K562 (cell line): ENCODE data around the gene C6orf89. TPM values are rescaled to one million over a fixed set of nuclear protein-coding genes. Genes with fewer than 3 reads are reported as not detected.

Source experiments
- ATAC-seq: fragments of 200-7000 bp; cut with Tn5 transposase; 3 replicates; pipeline ENCODE4 v1.9.1; 2020; ENCODE audit warnings: moderate library complexity
- BruUV-seq: library from RNA; stranded (reverse); fragments of 400-500 nt; replicated peaks from 2 replicates; lab custom pipeline; 2021; lab: Mats Ljungman, UMichigan
- CTCF ChIA-PET: fragments of 300-600 bp; formaldehyde crosslinking; extraction: SDS; loops from one replicate; lab custom pipeline; 2021; ENCODE audit warnings: low intra/inter-chr PET ratio; lab: Yijun Ruan, JAX
- POLR2A ChIA-PET: fragments of 300-600, 350-650 bp; sonication (Branson Sonifier 250); formaldehyde crosslinking; extraction: SDS; loops from one replicate; lab custom pipeline; 2021; ENCODE audit warnings: antibody characterized with exemption, inconsistent platforms; lab: Yijun Ruan, JAX
- DNase-seq, 4 experiments: peaks; one replicate each; pipeline versions ENCODE4 v3.0.0 to v3.0.0-alpha.2; 2011 to 2018; ENCODE audit warnings: low spot score in 3 of 4, mixed read lengths in 3 of 4; ENCODE audit errors: extremely low read depth in 1 of 4
- FAIRE-seq: peaks from 2 replicates; lab custom pipeline; 2011; peaks lifted over from hg19 to GRCh38; lab: Jason Lieb, UNC
- H2AFZ ChIP-seq: 2 replicates; pipeline ENCODE4 v1.6.0; 2011; ENCODE audit warnings: low read depth, low read length, control low read depth, inconsistent platforms
- H3K27ac ChIP-seq: fragments of 200-600 bp; 3 replicates; pipeline ENCODE4 v1.8.0; 2011; ENCODE audit warnings: low read depth, mild to moderate bottlenecking, control low read depth, inconsistent platforms, low read length, moderate library complexity, mixed read lengths; ENCODE audit errors: extremely low read depth
- H3K27me3 ChIP-seq, 2 experiments: fragments of 300-600 bp in 1 of 2; 2 replicates in 1 of 2; 3 replicates in 1 of 2; pipeline versions ENCODE4 v1.6.0 to v1.8.0; 2011; ENCODE audit warnings: inconsistent platforms in 2 of 2, low read length in 2 of 2, mild to moderate bottlenecking in 1 of 2, mixed read lengths in 1 of 2, moderate library complexity in 1 of 2; ENCODE audit not compliant: control insufficient read depth in 2 of 2, insufficient read depth in 2 of 2
- H3K36me3 ChIP-seq: fragments of 300-600 bp; 3 replicates; pipeline ENCODE4 v1.8.0; 2011; ENCODE audit warnings: mild to moderate bottlenecking, low read length, inconsistent platforms; ENCODE audit not compliant: control insufficient read depth, insufficient read depth
- H3K4me1 ChIP-seq, 2 experiments: fragments of 200-600 bp in 1 of 2; replicated peaks in 1 of 2; 2 replicates in 1 of 2; 3 replicates in 1 of 2; pipeline versions ENCODE4 v1.5.1 to v1.8.0; 2011; ENCODE audit warnings: inconsistent platforms in 2 of 2, low read length in 2 of 2, mild to moderate bottlenecking in 1 of 2, mixed read lengths in 1 of 2, moderate library complexity in 1 of 2; ENCODE audit not compliant: control insufficient read depth in 2 of 2, insufficient read depth in 2 of 2
- H3K4me2 ChIP-seq: 2 replicates; pipeline ENCODE4 v1.6.1; 2011; ENCODE audit warnings: low read length, control low read depth, inconsistent platforms, mixed read lengths; ENCODE audit not compliant: insufficient read depth
- H3K4me3 ChIP-seq: fragments of 200-600 bp; sonication (generic), shearing (Covaris generic); 2 replicates; pipeline ENCODE4 v1.5.1; 2016; ENCODE audit warnings: control low read depth, inconsistent platforms
- H3K79me2 ChIP-seq: fragments of 200-600 bp; 3 replicates; pipeline ENCODE4 v1.8.0; 2011; ENCODE audit warnings: low read length, inconsistent platforms; ENCODE audit not compliant: control insufficient read depth, insufficient read depth
- H3K9ac ChIP-seq, 2 experiments: 2 replicates each; pipeline versions ENCODE4 v1.6.0 to v1.6.1; 2011; ENCODE audit warnings: low read depth in 2 of 2, low read length in 2 of 2, control low read depth in 1 of 2, inconsistent platforms in 1 of 2, mild to moderate bottlenecking in 1 of 2, mixed read lengths in 1 of 2; ENCODE audit not compliant: insufficient read depth in 1 of 2
- H3K9me1 ChIP-seq: one replicate; pipeline ENCODE4 v1.6.0; 2011; ENCODE audit warnings: inconsistent platforms, mild to moderate bottlenecking, low read length, moderate library complexity; ENCODE audit not compliant: control insufficient read depth, insufficient read depth
- H3K9me3 ChIP-seq: replicated peaks from 2 replicates; pipeline ENCODE4 v1.5.1; 2011; ENCODE audit warnings: low read depth, low read length, inconsistent platforms; ENCODE audit not compliant: control insufficient read depth, insufficient read depth
- H4K20me1 ChIP-seq: replicated peaks from 2 replicates; pipeline ENCODE4 v1.6.1; 2011; ENCODE audit warnings: low read length, inconsistent platforms, mixed read lengths; ENCODE audit not compliant: control insufficient read depth, insufficient read depth
- BRCA1 ChIP-seq, 2 experiments: fragments of 450-650 bp in 1 of 2; sonication (generic) in 1 of 2; formaldehyde crosslinking in 1 of 2; IDR thresholded peaks; 2 replicates each; pipeline versions ENCODE4 v1.5.0 to v1.6.1; 2017 to 2020; ENCODE audit warnings: mild to moderate bottlenecking in 1 of 2, missing genetic modification reagents in 1 of 2
- CBFA2T2 ChIP-seq: fragments of 450-650 bp; conservative IDR thresholded peaks from 2 replicates; pipeline ENCODE4 v1.6.1; 2017; ENCODE audit warnings: mild to moderate bottlenecking
- E2F6 ChIP-seq, 2 experiments: IDR thresholded peaks; 2 replicates each; pipeline ENCODE4 v1.6.1; 2011; ENCODE audit warnings: borderline replicate concordance in 1 of 2, control low read depth in 1 of 2, low read depth in 1 of 2, low read length in 1 of 2, mild to moderate bottlenecking in 1 of 2, mixed read lengths in 1 of 2, moderate library complexity in 1 of 2; ENCODE audit not compliant: insufficient read depth in 1 of 2, insufficient read length in 1 of 2, poor library complexity in 1 of 2, severe bottlenecking in 1 of 2; ENCODE audit errors: extremely low read depth in 1 of 2
- GTF2F1 ChIP-seq: IDR thresholded peaks from 2 replicates; pipeline ENCODE4 v1.6.1; 2011; ENCODE audit warnings: low read depth, low read length, improper control_type of control experiment
- HSF4 ChIP-seq: fragments of 250-450 bp; sonication (Bioruptor Pico); IDR thresholded peaks from 2 replicates; pipeline ENCODE4 v2.1.2; 2022; ENCODE audit warnings: mild to moderate bottlenecking, moderate library complexity, borderline replicate concordance
- MAFG ChIP-seq: fragments of 450-650 bp; conservative IDR thresholded peaks from 2 replicates; pipeline ENCODE4 v1.6.1; 2016; ENCODE audit warnings: missing genetic modification characterization, missing compliant biosample characterization
- MEIS2 ChIP-seq: fragments of 450-650 bp; IDR thresholded peaks from 2 replicates; pipeline ENCODE4 v1.6.1; 2014; ENCODE audit warnings: mild to moderate bottlenecking; ENCODE audit not compliant: partially characterized antibody
- MYNN ChIP-seq, 2 experiments: sonication (generic); formaldehyde crosslinking in 1 of 2; IDR thresholded peaks; 2 replicates each; pipeline versions ENCODE4 v1.5.0 to v1.6.1; 2016 to 2020; ENCODE audit warnings: antibody characterized with exemption in 1 of 2, missing genetic modification reagents in 1 of 2
- NFIC ChIP-seq: fragments of 450-650 bp; IDR thresholded peaks from 2 replicates; pipeline ENCODE4 v1.6.1; 2017; ENCODE audit warnings: mild to moderate bottlenecking, inconsistent platforms
- TFAP4 ChIP-seq: sonication (generic); formaldehyde crosslinking; IDR thresholded peaks from 2 replicates; pipeline ENCODE4 v1.8.0; 2022; ENCODE audit warnings: missing genetic modification reagents, mild to moderate bottlenecking, moderate library complexity, borderline replicate concordance
- ZNF717 ChIP-seq: fragments of 250-450 bp; sonication (Bioruptor Pico); IDR thresholded peaks from 2 replicates; pipeline ENCODE4 v1.5.0; 2021
- WGBS: fragments of 100-300 bp; shearing (Covaris generic); methylation state at CpG from one replicate; pipeline ENCODE4 v1.1.6; 2016; ENCODE audit warnings: low coverage, mixed read lengths; ENCODE audit not compliant: insufficient coverage; ENCODE audit errors: missing lambda C conversion rate; 5-methylcytosine and 5-hydroxymethylcytosine counted together
- in situ Hi-C: fragments of 300-500 bp; cut with MboI; formaldehyde crosslinking; loops from 4 replicates; pipeline ENCODE4 v1.15.0; 2018; ENCODE audit warnings: inconsistent platforms, mixed read lengths
- intact Hi-C: fragments of 100-400 bp; cut with micrococcal nuclease; formaldehyde crosslinking; loops from 2 replicates; pipeline ENCODE4 v1.14.2; 2022
- polyA plus RNA-seq, 8 experiments: library from polyadenylated mRNA; depleted of rRNA in 4 of 8; stranded (reverse) in 5 of 8; unstranded in 3 of 8; fragments of >200 nt; fragmentation: Nextera tagmentation in 2 of 8; fragmentation: Illumina TruSeq in 1 of 8; extraction: Ambion mirVana in 2 of 8; extraction: Trizol in 1 of 8; gene quantifications; 2 replicates each; pipeline versions ENCODE4 v1.2.1 to v1.2.3, GENCODE V29; 2011 to 2014; ENCODE audit warnings: inconsistent platforms in 1 of 8, missing spikeins in 1 of 8
- total RNA-seq, 7 experiments: library from RNA; depleted of rRNA in 6 of 7; stranded (reverse); fragments of >200 nt in 6 of 7; fragmentation: Illumina TruSeq in 2 of 7; extraction: Trizol in 2 of 7; gene quantifications; 2 replicates each; pipeline versions ENCODE4 v1.2.1 to v1.2.3, GENCODE V29; 2011 to 2021; ENCODE audit warnings: low replicate concordance in 1 of 7

The C6orf89 gene
- total and polyA plus RNA-seq, 9 of the 15 experiments (the other 6 are each of a cell fraction or from before 2014, with no cell fraction given) = 35.2 to 111 (median 58.5) TPM

GRCh38 chr6:36963451-36964290 lies 77.9 kb downstream of the C6orf89 start:
- Histone ChIP-seq H3K4me2 (no peak overlapping the region), H3K79me2 (no peaks in the 10 kb centered on the region), H4K20me1 (peaks cover 18% of the 10 kb centered on the region; the same call in 1 of the 2 replicates), H3K9me3 (no peaks in the 10 kb centered on the region), H3K36me3 (peaks cover 16% of the 10 kb centered on the region), H3K4me3 (no peak overlapping the region), H2AFZ (no peak overlapping the region), H3K27me3 (peaks cover 0 to 9% of the 10 kb centered on the region in 2 experiments; a peak in 2 of 5 replicates), H3K9ac (peak overlapping the region in 1 of 2 experiments; percentile 47; a peak in 2 of 4 replicates), H3K27ac (no peak overlapping the region), H3K4me1 (peaks cover 23 to 56% of the 10 kb centered on the region in 2 experiments; a peak in 4 of 5 replicates), H3K9me1 (no peaks in the 10 kb centered on the region)
- in situ Hi-C loops (no loop called here), intact Hi-C loops (no loop called here)
- FAIRE-seq (no peak), ATAC-seq (0 out of 3 replicates have a peak, but pooled peaks have one; percentile 2), DNase-seq (no peak)
- 43% methylated on average over 11 of the region's 11 CpGs for WGBS
- ChIA-PET POLR2A (interaction anchor here (0.6 to 1.4 kb wide), 9 partner anchors 8 to 1080 kb away, joined by 3 to 6 read pairs (median 3); partner anchors contain the start of genes MTCH1 and PI16), CTCF (no interaction called here)
- TF ChIP-seq HSF4 (no peak), MYNN (IDR thresholded peaks at IDR 0.05) (no peak), MYNN (CRISPR knock-in tag; IDR thresholded peaks at IDR 0.05) (no peak), GTF2F1 (no peak), BRCA1 (IDR thresholded peaks at IDR 0.05) (no peak), BRCA1 (CRISPR knock-in tag; IDR thresholded peaks at IDR 0.05) (0 out of 2 replicates have a peak, but pooled peaks have one; percentile 24), TFAP4 (peak; percentile 44; the same call in 1 of the 2 replicates), ZNF717 (CRISPR knock-in tag) (peak; percentile 37; the same call in 1 of the 2 replicates), MEIS2 (no peak), MAFG (tag) (no peak), NFIC (peak; percentile 30), CBFA2T2 (no peak), E2F6 (IDR thresholded peaks at IDR 0.05; ENCODE audit: borderline replicate concordance in 1 of 2, extremely low read depth in 1 of 2, insufficient read depth in 1 of 2, insufficient read length in 1 of 2, low read depth in 1 of 2, low read length in 1 of 2, poor library complexity in 1 of 2, severe bottlenecking in 1 of 2) (no peak)
- no TSS peak for BruUV-seq
